Measurements from ENCODE around the gene MEGF11.

DNA sequence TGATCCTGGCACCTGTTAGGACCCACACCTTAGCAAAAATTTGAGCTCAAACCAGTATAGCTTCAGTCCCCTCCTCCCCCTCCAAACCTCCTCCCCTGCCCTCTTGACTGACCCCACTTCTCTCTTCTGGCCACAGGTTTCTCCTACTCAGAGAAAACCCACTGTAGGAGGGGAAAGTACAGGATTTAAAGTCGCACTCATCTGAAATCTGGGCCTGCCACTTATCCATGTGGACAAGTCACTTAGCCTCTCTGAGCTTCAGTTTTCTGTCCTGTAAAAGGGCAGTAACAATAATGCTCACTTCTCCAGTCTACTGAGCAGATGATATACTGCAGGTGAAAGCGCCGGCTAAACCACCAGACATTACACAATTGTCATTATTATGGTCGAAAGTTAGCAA, 142.7 kb downstream of the MEGF11 start:
- TF ChIP-seq, protein P1, sequence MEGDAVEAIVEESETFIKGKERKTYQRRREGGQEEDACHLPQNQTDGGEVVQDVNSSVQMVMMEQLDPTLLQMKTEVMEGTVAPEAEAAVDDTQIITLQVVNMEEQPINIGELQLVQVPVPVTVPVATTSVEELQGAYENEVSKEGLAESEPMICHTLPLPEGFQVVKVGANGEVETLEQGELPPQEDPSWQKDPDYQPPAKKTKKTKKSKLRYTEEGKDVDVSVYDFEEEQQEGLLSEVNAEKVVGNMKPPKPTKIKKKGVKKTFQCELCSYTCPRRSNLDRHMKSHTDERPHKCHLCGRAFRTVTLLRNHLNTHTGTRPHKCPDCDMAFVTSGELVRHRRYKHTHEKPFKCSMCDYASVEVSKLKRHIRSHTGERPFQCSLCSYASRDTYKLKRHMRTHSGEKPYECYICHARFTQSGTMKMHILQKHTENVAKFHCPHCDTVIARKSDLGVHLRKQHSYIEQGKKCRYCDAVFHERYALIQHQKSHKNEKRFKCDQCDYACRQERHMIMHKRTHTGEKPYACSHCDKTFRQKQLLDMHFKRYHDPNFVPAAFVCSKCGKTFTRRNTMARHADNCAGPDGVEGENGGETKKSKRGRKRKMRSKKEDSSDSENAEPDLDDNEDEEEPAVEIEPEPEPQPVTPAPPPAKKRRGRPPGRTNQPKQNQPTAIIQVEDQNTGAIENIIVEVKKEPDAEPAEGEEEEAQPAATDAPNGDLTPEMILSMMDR (conservative IDR thresholded peaks at IDR 0.05; ENCODE audit: low read length): no peak
- TF ChIP-seq EZH2phosphoT487 (IDR thresholded peaks at IDR 0.05; ENCODE audit: borderline replicate concordance, low read depth, low read length): no peak
